ENCODE data around the gene FNDC1. TPM values are rescaled to one million over a fixed set of nuclear protein-coding genes. Genes with fewer than 3 reads are reported as not detected.

FNDC1 gene
- total and polyA plus RNA-seq, 10 of the 15 experiments (the other 5 are each of a cell fraction or from before 2014, with no cell fraction given) = not detected

DNA sequence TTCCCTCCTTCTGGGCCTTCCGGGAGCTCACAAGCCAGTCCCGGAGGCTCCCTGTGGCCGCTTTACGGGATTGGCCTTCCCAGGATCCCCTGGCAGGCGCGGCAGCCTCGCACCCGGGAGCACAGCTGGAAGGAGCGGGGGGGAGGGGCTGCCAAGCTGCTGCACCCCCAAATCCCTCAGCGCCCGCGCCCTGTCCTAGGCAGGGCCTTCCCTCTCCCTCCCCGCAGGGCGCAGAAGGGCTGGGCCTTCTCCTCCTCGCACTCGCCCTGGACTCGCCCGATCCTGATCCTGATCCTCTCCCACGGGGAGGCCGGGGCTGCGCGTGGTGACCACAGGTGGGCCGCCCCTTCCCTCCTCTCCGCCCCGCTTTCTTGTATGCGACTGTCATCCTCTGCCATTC lies 146.4 kb downstream of the FNDC1 start:
- DNase-seq (ENCODE audit: low read depth, low spot score) (no peak), FAIRE-seq (no peak), ATAC-seq (no peak)
- TF ChIP-seq CBX5 (IDR thresholded peaks at IDR 0.05; ENCODE audit: low read depth) (no peak), CREB1 (IDR thresholded peaks at IDR 0.05; ENCODE audit: low read depth) (no peak), ZSCAN29 (IDR thresholded peaks at IDR 0.05) (no peak), ESRRA (IDR thresholded peaks at IDR 0.05; ENCODE audit: low read length) (no peak), ZZZ3 (IDR thresholded peaks at IDR 0.05; ENCODE audit: control insufficient read depth, insufficient read length, low read depth) (no peak), KAT2A (conservative IDR thresholded peaks at IDR 0.05; ENCODE audit: control insufficient read depth, low read depth, low read length) (no peak)
- TF ChIP-seq, protein P1, sequence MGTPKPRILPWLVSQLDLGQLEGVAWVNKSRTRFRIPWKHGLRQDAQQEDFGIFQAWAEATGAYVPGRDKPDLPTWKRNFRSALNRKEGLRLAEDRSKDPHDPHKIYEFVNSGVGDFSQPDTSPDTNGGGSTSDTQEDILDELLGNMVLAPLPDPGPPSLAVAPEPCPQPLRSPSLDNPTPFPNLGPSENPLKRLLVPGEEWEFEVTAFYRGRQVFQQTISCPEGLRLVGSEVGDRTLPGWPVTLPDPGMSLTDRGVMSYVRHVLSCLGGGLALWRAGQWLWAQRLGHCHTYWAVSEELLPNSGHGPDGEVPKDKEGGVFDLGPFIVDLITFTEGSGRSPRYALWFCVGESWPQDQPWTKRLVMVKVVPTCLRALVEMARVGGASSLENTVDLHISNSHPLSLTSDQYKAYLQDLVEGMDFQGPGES (IDR thresholded peaks at IDR 0.05) = no peak
- TF ChIP-seq, protein P2, sequence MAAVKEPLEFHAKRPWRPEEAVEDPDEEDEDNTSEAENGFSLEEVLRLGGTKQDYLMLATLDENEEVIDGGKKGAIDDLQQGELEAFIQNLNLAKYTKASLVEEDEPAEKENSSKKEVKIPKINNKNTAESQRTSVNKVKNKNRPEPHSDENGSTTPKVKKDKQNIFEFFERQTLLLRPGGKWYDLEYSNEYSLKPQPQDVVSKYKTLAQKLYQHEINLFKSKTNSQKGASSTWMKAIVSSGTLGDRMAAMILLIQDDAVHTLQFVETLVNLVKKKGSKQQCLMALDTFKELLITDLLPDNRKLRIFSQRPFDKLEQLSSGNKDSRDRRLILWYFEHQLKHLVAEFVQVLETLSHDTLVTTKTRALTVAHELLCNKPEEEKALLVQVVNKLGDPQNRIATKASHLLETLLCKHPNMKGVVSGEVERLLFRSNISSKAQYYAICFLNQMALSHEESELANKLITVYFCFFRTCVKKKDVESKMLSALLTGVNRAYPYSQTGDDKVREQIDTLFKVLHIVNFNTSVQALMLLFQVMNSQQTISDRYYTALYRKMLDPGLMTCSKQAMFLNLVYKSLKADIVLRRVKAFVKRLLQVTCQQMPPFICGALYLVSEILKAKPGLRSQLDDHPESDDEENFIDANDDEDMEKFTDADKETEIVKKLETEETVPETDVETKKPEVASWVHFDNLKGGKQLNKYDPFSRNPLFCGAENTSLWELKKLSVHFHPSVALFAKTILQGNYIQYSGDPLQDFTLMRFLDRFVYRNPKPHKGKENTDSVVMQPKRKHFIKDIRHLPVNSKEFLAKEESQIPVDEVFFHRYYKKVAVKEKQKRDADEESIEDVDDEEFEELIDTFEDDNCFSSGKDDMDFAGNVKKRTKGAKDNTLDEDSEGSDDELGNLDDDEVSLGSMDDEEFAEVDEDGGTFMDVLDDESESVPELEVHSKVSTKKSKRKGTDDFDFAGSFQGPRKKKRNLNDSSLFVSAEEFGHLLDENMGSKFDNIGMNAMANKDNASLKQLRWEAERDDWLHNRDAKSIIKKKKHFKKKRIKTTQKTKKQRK (IDR thresholded peaks at IDR 0.05; ENCODE audit: low read depth, low read length) = no peak
- TF ChIP-seq, protein P3, sequence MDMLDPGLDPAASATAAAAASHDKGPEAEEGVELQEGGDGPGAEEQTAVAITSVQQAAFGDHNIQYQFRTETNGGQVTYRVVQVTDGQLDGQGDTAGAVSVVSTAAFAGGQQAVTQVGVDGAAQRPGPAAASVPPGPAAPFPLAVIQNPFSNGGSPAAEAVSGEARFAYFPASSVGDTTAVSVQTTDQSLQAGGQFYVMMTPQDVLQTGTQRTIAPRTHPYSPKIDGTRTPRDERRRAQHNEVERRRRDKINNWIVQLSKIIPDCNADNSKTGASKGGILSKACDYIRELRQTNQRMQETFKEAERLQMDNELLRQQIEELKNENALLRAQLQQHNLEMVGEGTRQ (IDR thresholded peaks at IDR 0.05; ENCODE audit: borderline replicate concordance, low read depth, low read length) = no peak
- 73% methylated on average over 10 of the region's 26 CpGs for WGBS (ENCODE audit: insufficient coverage, insufficient replicate concordance, low lambda C conversion rate, missing lambda C conversion rate)
- Histone ChIP-seq H3K9me3 (replicated peaks; ENCODE audit: control insufficient read depth, insufficient read depth, low read length) (no peaks in the 10 kb centered on the region), H3K79me2 (ENCODE audit: control insufficient read depth, insufficient read depth, low read length) (no peaks in the 10 kb centered on the region), H3K9ac (ENCODE audit: control insufficient read depth, insufficient read depth, low read length) (no peak overlapping the region), H3K4me2 (ENCODE audit: control insufficient read depth, insufficient read depth) (no peak overlapping the region), H4K20me1 (ENCODE audit: control insufficient read depth, insufficient read depth) (no peaks in the 10 kb centered on the region), H3K36me3 (ENCODE audit: control insufficient read depth in 2 of 2, insufficient read depth in 2 of 2, low read length in 1 of 2) (no peaks in the 10 kb centered on the region), H2AFZ (ENCODE audit: control insufficient read depth, low read depth, low read length) (no peak overlapping the region), H3K4me1 (ENCODE audit: control insufficient read depth, insufficient read depth, low read length) (no peaks in the 10 kb centered on the region), H3K27ac (ENCODE audit: control insufficient read depth, insufficient read depth) (no peak overlapping the region), H3K27me3 (replicated peaks in 1 of 2; ENCODE audit: control insufficient read depth in 2 of 2, insufficient read depth in 2 of 2, low read length in 1 of 2) (no peaks in the 10 kb centered on the region; a peak in 1 of 4 replicates), H3K4me3 (no peak overlapping the region)
- SMC1A ChIA-PET (ENCODE audit: uncharacterized antibody, unreplicated experiment) = no interaction called here
- RAD21 ChIA-PET (ENCODE audit: unreplicated experiment) = no interaction called here
- POLR2A ChIA-PET = no interaction called here
- intact Hi-C loops (cut with micrococcal nuclease; ENCODE audit: unreplicated experiment) = no loop called here
- in situ Hi-C loops (cut with MboI) = no loop called here
- CTCF ChIA-PET = no interaction called here
- no TSS peak for BruUV-seq (replicated peaks)
